HepG2 (cell line): ENCODE data around the gene IRF6. TPM values are rescaled to one million over a fixed set of nuclear protein-coding genes. Genes with fewer than 3 reads are reported as not detected.

Experiments
- ATAC-seq: fragments of 200-7000 bp; cut with Tn5 transposase; 3 replicates; pipeline ENCODE4 v1.9.1; 2020; ENCODE audit warnings: mild to moderate bottlenecking, moderate library complexity
- BruUV-seq: library from RNA; stranded (reverse); fragments of 400-500 nt; replicated peaks from 2 replicates; lab custom pipeline; 2021; lab: Mats Ljungman, UMichigan
- CTCF ChIA-PET: fragments of 300-600 bp; formaldehyde crosslinking; extraction: SDS; loops from one replicate; lab custom pipeline; 2021; ENCODE audit warnings: low total read pairs, inconsistent platforms, low intra/inter-chr PET ratio; lab: Yijun Ruan, JAX
- POLR2A ChIA-PET: fragments of 350-600 bp; sonication (Branson Sonifier 250); formaldehyde crosslinking; loops from one replicate; lab custom pipeline; 2020; ENCODE audit warnings: antibody characterized with exemption, inconsistent platforms; lab: Yijun Ruan, JAX
- DNase-seq: peaks from one replicate; pipeline ENCODE4 v3.0.0-alpha.2; 2015; ENCODE audit warnings: low spot score
- FAIRE-seq: peaks from 3 replicates; lab custom pipeline; 2011; peaks lifted over from hg19 to GRCh38; lab: Jason Lieb, UNC
- H2AFZ ChIP-seq: one replicate; pipeline ENCODE4 v1.6.1; 2011; ENCODE audit warnings: low read length, inconsistent platforms
- H3K27ac ChIP-seq: fragments of 300-600 bp; 3 replicates; pipeline ENCODE4 v1.8.0; 2011; ENCODE audit warnings: mixed run types, mild to moderate bottlenecking, mixed read lengths, low read length, inconsistent platforms; ENCODE audit not compliant: insufficient read depth; ENCODE audit errors: extremely low read length
- H3K27me3 ChIP-seq, 2 experiments: fragments of 200-600 bp in 1 of 2; 2 replicates in 1 of 2; 3 replicates in 1 of 2; pipeline versions ENCODE4 v1.6.0 to v1.8.0; 2011; ENCODE audit warnings: low read length in 2 of 2, mild to moderate bottlenecking in 2 of 2, moderate library complexity in 2 of 2, inconsistent platforms in 1 of 2; ENCODE audit not compliant: insufficient read depth in 2 of 2, control insufficient read depth in 1 of 2
- H3K36me3 ChIP-seq, 2 experiments: fragments of 200-600 bp in 1 of 2; replicated peaks in 1 of 2; 2 replicates in 1 of 2; 3 replicates in 1 of 2; pipeline versions ENCODE4 v1.5.1 to v1.8.0; 2011; ENCODE audit warnings: low read length in 2 of 2, inconsistent platforms in 1 of 2; ENCODE audit not compliant: insufficient read depth in 2 of 2, control insufficient read depth in 1 of 2
- H3K4me1 ChIP-seq: 2 replicates; pipeline ENCODE4 v1.5.1; 2012; ENCODE audit warnings: low read length, inconsistent platforms; ENCODE audit not compliant: insufficient read depth
- H3K4me2 ChIP-seq: 2 replicates; pipeline ENCODE4 v1.6.0; 2011; ENCODE audit warnings: low read depth, low read length, inconsistent platforms
- H3K4me3 ChIP-seq, 3 experiments: fragments of 200-600 bp in 1 of 3; sonication (generic), shearing (Covaris generic) in 1 of 3; replicated peaks in 1 of 3; 2 replicates each; pipeline ENCODE4 v1.5.1; 2011 to 2016; ENCODE audit warnings: low read length in 3 of 3, inconsistent platforms in 2 of 3, low read depth in 2 of 3, mild to moderate bottlenecking in 2 of 3, control low read depth in 1 of 3, mixed read lengths in 1 of 3; ENCODE audit not compliant: insufficient read depth in 1 of 3
- H3K79me2 ChIP-seq: one replicate; pipeline ENCODE4 v1.6.1; 2011; ENCODE audit warnings: low read length, inconsistent platforms; ENCODE audit not compliant: insufficient read depth
- H3K9ac ChIP-seq: 2 replicates; pipeline ENCODE4 v1.6.0; 2011; ENCODE audit warnings: mild to moderate bottlenecking, low read depth, low read length, inconsistent platforms; ENCODE audit not compliant: insufficient read depth
- H3K9me3 ChIP-seq: 2 replicates; pipeline ENCODE4 v1.5.1; 2012; ENCODE audit warnings: mild to moderate bottlenecking, low read length
- H4K20me1 ChIP-seq: 2 replicates; pipeline ENCODE4 v1.6.0; 2011; ENCODE audit warnings: inconsistent platforms, mild to moderate bottlenecking, low read length, moderate library complexity; ENCODE audit not compliant: insufficient read depth
- CC2D1A ChIP-seq: sonication (generic); formaldehyde crosslinking; IDR thresholded peaks from 2 replicates; pipeline ENCODE4 v1.8.1; 2023; ENCODE audit warnings: mild to moderate bottlenecking, missing genetic modification reagents
- DBP ChIP-seq: sonication (generic); formaldehyde crosslinking; IDR thresholded peaks from 2 replicates; pipeline ENCODE4 v1.4.0; 2020; ENCODE audit warnings: missing genetic modification reagents; ENCODE audit errors: not compliant biosample characterization
- IKZF5 ChIP-seq: IDR thresholded peaks from 2 replicates; pipeline ENCODE4 v1.6.1; 2018; ENCODE audit warnings: missing genetic modification reagents, mild to moderate bottlenecking, missing compliant biosample characterization
- KAT2B ChIP-seq: fragments of 150-350 bp; IDR thresholded peaks from 2 replicates; pipeline ENCODE4 v1.6.1; 2014; ENCODE audit warnings: low read depth, low read length, borderline replicate concordance
- MAF1 ChIP-seq: sonication (generic); formaldehyde crosslinking; IDR thresholded peaks from 2 replicates; pipeline ENCODE4 v1.5.0; 2020; ENCODE audit warnings: missing genetic modification reagents, borderline replicate concordance
- MIXL1 ChIP-seq: IDR thresholded peaks from 2 replicates; pipeline ENCODE4 v1.6.1; 2016
- NFE2 ChIP-seq: sonication (generic); formaldehyde crosslinking; IDR thresholded peaks from 2 replicates; pipeline ENCODE4 v1.4.0; 2020; ENCODE audit warnings: missing genetic modification reagents
- NONO ChIP-seq, 2 experiments: fragments of 450-650 bp in 1 of 2; sonication (generic) in 1 of 2; formaldehyde crosslinking in 1 of 2; IDR thresholded peaks in 1 of 2; conservative IDR thresholded peaks in 1 of 2; 2 replicates each; pipeline versions ENCODE4 v1.6.1 to v1.8.0; 2017 to 2022; ENCODE audit warnings: mild to moderate bottlenecking in 1 of 2, missing genetic modification reagents in 1 of 2, moderate library complexity in 1 of 2
- SNAPC4 ChIP-seq: sonication (generic); formaldehyde crosslinking; IDR thresholded peaks from 2 replicates; pipeline ENCODE4 v1.4.0; 2020; ENCODE audit warnings: mild to moderate bottlenecking, missing genetic modification reagents
- TBX3 ChIP-seq: fragments of 450-650 bp; IDR thresholded peaks from 2 replicates; pipeline ENCODE4 v1.6.1; 2017; ENCODE audit warnings: antibody characterized with exemption, mild to moderate bottlenecking, inconsistent platforms, borderline replicate concordance
- TFAP4 ChIP-seq: sonication (generic); IDR thresholded peaks from 2 replicates; pipeline ENCODE4 v1.6.1; 2016; ENCODE audit warnings: low read depth, borderline replicate concordance
- XBP1 ChIP-seq: sonication (generic); formaldehyde crosslinking; IDR thresholded peaks from 2 replicates; pipeline ENCODE4 v1.5.0; 2020; ENCODE audit warnings: missing genetic modification reagents
- ZNF232 ChIP-seq: sonication (generic); formaldehyde crosslinking; IDR thresholded peaks from 2 replicates; pipeline ENCODE4 v1.4.0; 2020; ENCODE audit warnings: missing genetic modification reagents, borderline replicate concordance
- ZNF276 ChIP-seq: sonication (generic); formaldehyde crosslinking; IDR thresholded peaks from 2 replicates; pipeline ENCODE4 v1.4.0; 2020; ENCODE audit warnings: mild to moderate bottlenecking, low read depth, missing genetic modification reagents
- WGBS: methylation state at CpG from one replicate; pipeline ENCODE4 v1.1.6; 2017; ENCODE audit warnings: low lambda C conversion rate; 5-methylcytosine and 5-hydroxymethylcytosine counted together
- in situ Hi-C: cut with HindIII; loops from 2 replicates; pipeline ENCODE4 v1.10.0; 2017; ENCODE audit warnings: low pct_unique_long_range_greater_than_20kb; ENCODE audit not compliant: extremely low pct_ligation_motif_present
- intact Hi-C: fragments of 100-400 bp; cut with micrococcal nuclease; formaldehyde crosslinking; loops from one replicate; pipeline ENCODE4 v1.10.0; 2022; ENCODE audit not compliant: unreplicated experiment
- polyA plus RNA-seq, 8 experiments: library from polyadenylated mRNA; depleted of rRNA in 3 of 8; stranded (reverse) in 7 of 8; unstranded in 1 of 8; fragments of >200 nt; fragmentation: Illumina TruSeq in 4 of 8; extraction: Trizol in 4 of 8; gene quantifications; 2 replicates each; pipeline versions ENCODE4 v1.2.1 to v1.2.3, GENCODE V29; 2011 to 2016; ENCODE audit warnings: low read depth in 4 of 8, missing spikeins in 1 of 8, mixed read lengths in 1 of 8; ENCODE audit not compliant: insufficient read depth in 1 of 8
- total RNA-seq, 5 experiments: library from RNA; depleted of rRNA; stranded (reverse); fragments of >200 nt; fragmentation: Illumina TruSeq; extraction: Trizol; gene quantifications; 2 replicates each; pipeline ENCODE4 v1.2.3, GENCODE V29; 2016; ENCODE audit warnings: low read depth in 1 of 5

IRF6 gene
- total and polyA plus RNA-seq, 2 of the 13 experiments (the other 11 are each of a cell fraction or from before 2014, with no cell fraction given) = 0.02 TPM; not detected in 1

GRCh38 chr1:209755256-209755655 is 50.7 kb downstream of the IRF6 start:
- in situ Hi-C loops (no loop called here), intact Hi-C loops (no loop called here)
- no TSS peak for BruUV-seq
- no peaks in the 10 kb centered on the region for H4K20me1 ChIP-seq
- no peaks in the 10 kb centered on the region for H3K36me3 ChIP-seq
- H3K79me2 ChIP-seq = no peaks in the 10 kb centered on the region
- no peak overlapping the region for H3K4me3 ChIP-seq
- POLR2A ChIA-PET = no interaction called here
- H3K4me1 ChIP-seq = no peaks in the 10 kb centered on the region
- no peak for FAIRE-seq
- H2AFZ ChIP-seq = no peak overlapping the region
- H3K9me3 ChIP-seq = no peaks in the 10 kb centered on the region
- H3K27me3 ChIP-seq = no peaks in the 10 kb centered on the region; a peak in 1 of 5 replicates
- CTCF ChIA-PET = no interaction called here
- H3K9ac ChIP-seq = no peak overlapping the region
- ATAC-seq = no peak
- WGBS = 0% methylated on average over 1 of the region's 1 CpG
- DNase-seq = no peak
- H3K27ac ChIP-seq = no peak overlapping the region
- H3K4me2 ChIP-seq = no peak overlapping the region
- no peak for TF ChIP-seq ZNF232
- TF ChIP-seq NFE2 = no peak
- no peak for TF ChIP-seq ZNF276 (CRISPR knock-in tag)
- no peak for TF ChIP-seq SNAPC4
- TF ChIP-seq CC2D1A (CRISPR knock-in tag) = no peak
- TF ChIP-seq XBP1 (CRISPR knock-in tag) = no peak
- no peak for TF ChIP-seq TFAP4
- no peak for TF ChIP-seq DBP
- no peak for TF ChIP-seq MIXL1 (CRISPR knock-in tag)
- no peak for TF ChIP-seq NONO (IDR thresholded peaks at IDR 0.05)
- no peak for TF ChIP-seq NONO (CRISPR knock-in tag; conservative IDR thresholded peaks at IDR 0.05)
- no peak for TF ChIP-seq MAF1 (CRISPR knock-in tag)
- TF ChIP-seq KAT2B = no peak
- TF ChIP-seq TBX3 = no peak
- no peak for TF ChIP-seq IKZF5 (CRISPR knock-in tag)
